ENCODE measurements around the gene NPTX1. TPM values are rescaled to one million over a fixed set of nuclear protein-coding genes. Genes with fewer than 3 reads are reported as not detected.

NPTX1 gene
- total and polyA plus RNA-seq, 9 of the 15 experiments (the other 6 are each of a cell fraction or from before 2014, with no cell fraction given) = 0.04 TPM; not detected in 8

DNA sequence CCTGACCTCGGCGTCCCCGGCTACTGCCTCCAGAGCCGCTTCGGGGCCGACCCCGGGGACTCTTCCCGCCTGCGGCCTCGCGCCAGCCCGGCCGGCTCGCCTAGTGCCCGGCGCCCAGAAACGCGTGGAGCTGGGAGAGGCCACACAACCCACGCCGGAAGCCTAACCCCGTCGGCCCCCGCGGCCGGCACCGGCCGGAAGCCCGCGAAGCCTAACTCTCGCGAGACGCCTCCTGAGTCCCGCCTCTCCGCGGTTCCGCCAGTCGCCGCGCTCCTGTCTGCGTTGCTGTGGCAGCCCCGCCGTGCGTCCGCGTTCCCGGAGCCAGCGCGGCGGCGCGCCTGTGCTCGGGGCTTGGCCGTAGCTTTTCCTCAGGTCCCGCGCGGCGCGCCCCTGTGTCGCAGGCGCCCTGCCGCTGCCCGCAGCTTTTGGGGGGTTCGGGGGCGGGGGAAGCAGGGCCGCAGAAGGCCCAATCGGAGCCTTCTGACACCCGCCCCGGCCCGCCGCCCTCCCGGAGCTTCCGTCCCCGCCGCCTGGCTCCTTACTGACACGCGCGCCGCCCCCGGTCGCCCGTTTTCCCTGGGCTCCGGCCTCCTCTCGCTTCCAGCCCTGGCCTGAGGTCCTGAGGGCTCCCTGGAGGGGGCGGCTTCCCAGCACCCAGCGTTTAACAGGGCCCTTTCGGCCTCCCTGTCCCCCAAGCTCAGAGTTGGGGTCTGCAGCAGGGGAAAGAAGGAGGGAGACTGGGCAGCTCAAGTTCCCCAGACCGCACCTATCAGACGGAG, 21.7 kb downstream of the NPTX1 start (continued):
- TF ChIP-seq, protein P1, sequence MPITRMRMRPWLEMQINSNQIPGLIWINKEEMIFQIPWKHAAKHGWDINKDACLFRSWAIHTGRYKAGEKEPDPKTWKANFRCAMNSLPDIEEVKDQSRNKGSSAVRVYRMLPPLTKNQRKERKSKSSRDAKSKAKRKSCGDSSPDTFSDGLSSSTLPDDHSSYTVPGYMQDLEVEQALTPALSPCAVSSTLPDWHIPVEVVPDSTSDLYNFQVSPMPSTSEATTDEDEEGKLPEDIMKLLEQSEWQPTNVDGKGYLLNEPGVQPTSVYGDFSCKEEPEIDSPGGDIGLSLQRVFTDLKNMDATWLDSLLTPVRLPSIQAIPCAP (CRISPR knock-in tag; IDR thresholded peaks at IDR 0.05; ENCODE audit: borderline replicate concordance) = 0 out of 2 replicates have a peak, but pooled peaks have one; percentile 68
- TF ChIP-seq HMG20A (CRISPR knock-in tag; conservative IDR thresholded peaks at IDR 0.05) (no peak), MYBL2 (IDR thresholded peaks at IDR 0.05; ENCODE audit: low read depth) (no peak), MYBL2 (CRISPR knock-in tag; IDR thresholded peaks at IDR 0.05; ENCODE audit: borderline replicate concordance) (no peak), HCFC1 (IDR thresholded peaks at IDR 0.05; ENCODE audit: low read depth, low read length) (peak; percentile 71), KDM2B (CRISPR knock-in tag; IDR thresholded peaks at IDR 0.05) (no peak; the same call in 1 of the 2 replicates), FOXA1 (IDR thresholded peaks at IDR 0.05; ENCODE audit: borderline replicate concordance) (no peak), BCL6 (CRISPR knock-in tag; IDR thresholded peaks at IDR 0.05) (no peak), POLR3G (IDR thresholded peaks at IDR 0.05; ENCODE audit: extremely low read depth, insufficient read length, insufficient replicate concordance) (no peak), HDAC8 (tag; IDR thresholded peaks at IDR 0.05) (0 out of 2 replicates have a peak, but pooled peaks have one; percentile 34), RBFOX2 (IDR thresholded peaks at IDR 0.05; ENCODE audit: low read depth, low read length) (peak; percentile 98), NRF1 (conservative IDR thresholded peaks at IDR 0.05 in 1 of 2, IDR thresholded peaks at IDR 0.05 in 1 of 2) (peak; percentile 84 to 87), MAZ (CRISPR knock-in tag; conservative IDR thresholded peaks at IDR 0.05 in 1 of 2, IDR thresholded peaks at IDR 0.05 in 1 of 2) (peak; percentile 67 to 78; a peak in 3 of 4 replicates), CBFA2T3 (IDR thresholded peaks at IDR 0.05) (no peak), PHTF2 (CRISPR knock-in tag; IDR thresholded peaks at IDR 0.05) (no peak), NR2C2 (CRISPR knock-in tag; IDR thresholded peaks at IDR 0.05) (peak; percentile 63), NR2C2 (tag; IDR thresholded peaks at IDR 0.05) (peak; percentile 90)
- TF ChIP-seq, protein P2, sequence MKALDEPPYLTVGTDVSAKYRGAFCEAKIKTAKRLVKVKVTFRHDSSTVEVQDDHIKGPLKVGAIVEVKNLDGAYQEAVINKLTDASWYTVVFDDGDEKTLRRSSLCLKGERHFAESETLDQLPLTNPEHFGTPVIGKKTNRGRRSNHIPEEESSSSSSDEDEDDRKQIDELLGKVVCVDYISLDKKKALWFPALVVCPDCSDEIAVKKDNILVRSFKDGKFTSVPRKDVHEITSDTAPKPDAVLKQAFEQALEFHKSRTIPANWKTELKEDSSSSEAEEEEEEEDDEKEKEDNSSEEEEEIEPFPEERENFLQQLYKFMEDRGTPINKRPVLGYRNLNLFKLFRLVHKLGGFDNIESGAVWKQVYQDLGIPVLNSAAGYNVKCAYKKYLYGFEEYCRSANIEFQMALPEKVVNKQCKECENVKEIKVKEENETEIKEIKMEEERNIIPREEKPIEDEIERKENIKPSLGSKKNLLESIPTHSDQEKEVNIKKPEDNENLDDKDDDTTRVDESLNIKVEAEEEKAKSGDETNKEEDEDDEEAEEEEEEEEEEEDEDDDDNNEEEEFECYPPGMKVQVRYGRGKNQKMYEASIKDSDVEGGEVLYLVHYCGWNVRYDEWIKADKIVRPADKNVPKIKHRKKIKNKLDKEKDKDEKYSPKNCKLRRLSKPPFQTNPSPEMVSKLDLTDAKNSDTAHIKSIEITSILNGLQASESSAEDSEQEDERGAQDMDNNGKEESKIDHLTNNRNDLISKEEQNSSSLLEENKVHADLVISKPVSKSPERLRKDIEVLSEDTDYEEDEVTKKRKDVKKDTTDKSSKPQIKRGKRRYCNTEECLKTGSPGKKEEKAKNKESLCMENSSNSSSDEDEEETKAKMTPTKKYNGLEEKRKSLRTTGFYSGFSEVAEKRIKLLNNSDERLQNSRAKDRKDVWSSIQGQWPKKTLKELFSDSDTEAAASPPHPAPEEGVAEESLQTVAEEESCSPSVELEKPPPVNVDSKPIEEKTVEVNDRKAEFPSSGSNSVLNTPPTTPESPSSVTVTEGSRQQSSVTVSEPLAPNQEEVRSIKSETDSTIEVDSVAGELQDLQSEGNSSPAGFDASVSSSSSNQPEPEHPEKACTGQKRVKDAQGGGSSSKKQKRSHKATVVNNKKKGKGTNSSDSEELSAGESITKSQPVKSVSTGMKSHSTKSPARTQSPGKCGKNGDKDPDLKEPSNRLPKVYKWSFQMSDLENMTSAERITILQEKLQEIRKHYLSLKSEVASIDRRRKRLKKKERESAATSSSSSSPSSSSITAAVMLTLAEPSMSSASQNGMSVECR (CRISPR knock-in tag; IDR thresholded peaks at IDR 0.05) = peak; percentile 53; the same call in 1 of the 2 replicates
- TF ChIP-seq, protein P3, sequence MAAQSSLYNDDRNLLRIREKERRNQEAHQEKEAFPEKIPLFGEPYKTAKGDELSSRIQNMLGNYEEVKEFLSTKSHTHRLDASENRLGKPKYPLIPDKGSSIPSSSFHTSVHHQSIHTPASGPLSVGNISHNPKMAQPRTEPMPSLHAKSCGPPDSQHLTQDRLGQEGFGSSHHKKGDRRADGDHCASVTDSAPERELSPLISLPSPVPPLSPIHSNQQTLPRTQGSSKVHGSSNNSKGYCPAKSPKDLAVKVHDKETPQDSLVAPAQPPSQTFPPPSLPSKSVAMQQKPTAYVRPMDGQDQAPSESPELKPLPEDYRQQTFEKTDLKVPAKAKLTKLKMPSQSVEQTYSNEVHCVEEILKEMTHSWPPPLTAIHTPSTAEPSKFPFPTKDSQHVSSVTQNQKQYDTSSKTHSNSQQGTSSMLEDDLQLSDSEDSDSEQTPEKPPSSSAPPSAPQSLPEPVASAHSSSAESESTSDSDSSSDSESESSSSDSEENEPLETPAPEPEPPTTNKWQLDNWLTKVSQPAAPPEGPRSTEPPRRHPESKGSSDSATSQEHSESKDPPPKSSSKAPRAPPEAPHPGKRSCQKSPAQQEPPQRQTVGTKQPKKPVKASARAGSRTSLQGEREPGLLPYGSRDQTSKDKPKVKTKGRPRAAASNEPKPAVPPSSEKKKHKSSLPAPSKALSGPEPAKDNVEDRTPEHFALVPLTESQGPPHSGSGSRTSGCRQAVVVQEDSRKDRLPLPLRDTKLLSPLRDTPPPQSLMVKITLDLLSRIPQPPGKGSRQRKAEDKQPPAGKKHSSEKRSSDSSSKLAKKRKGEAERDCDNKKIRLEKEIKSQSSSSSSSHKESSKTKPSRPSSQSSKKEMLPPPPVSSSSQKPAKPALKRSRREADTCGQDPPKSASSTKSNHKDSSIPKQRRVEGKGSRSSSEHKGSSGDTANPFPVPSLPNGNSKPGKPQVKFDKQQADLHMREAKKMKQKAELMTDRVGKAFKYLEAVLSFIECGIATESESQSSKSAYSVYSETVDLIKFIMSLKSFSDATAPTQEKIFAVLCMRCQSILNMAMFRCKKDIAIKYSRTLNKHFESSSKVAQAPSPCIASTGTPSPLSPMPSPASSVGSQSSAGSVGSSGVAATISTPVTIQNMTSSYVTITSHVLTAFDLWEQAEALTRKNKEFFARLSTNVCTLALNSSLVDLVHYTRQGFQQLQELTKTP (IDR thresholded peaks at IDR 0.05; ENCODE audit: low read depth in 1 of 2, partially characterized antibody in 2 of 2) = no peak
